ENCODE results near the gene DYNC2I2. TPM values are rescaled to one million over a fixed set of nuclear protein-coding genes. Genes with fewer than 3 reads are reported as not detected.

Gene DYNC2I2
- total RNA-seq, 4 donors from 2014 or later, result 39.7 to 65.9 (median 54.4) TPM

DNA sequence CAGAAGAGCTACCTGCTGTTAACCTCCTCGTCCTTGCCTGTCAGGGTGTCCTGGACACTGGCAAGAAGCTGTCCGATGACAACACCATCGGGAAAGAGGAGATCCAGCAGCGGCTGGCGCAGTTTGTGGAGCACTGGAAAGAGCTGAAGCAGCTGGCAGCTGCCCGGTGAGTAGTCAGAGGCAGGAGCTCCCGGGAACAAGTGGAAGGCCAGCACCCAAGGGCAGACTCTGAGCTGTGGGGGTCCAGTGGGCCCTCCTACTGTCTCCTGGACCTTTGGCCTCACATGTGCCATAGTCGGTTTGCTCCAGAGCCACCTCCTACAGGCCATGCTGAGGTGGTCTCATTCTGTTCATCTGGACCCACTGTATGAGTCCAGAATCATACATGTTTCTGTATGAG lies 38.7 kb downstream of the DYNC2I2 start:
- H3K27me3 ChIP-seq, result no peaks in the 10 kb centered on the region
- H3K27ac ChIP-seq, result no peak overlapping the region
- no peaks in the 10 kb centered on the region for H3K9me3 ChIP-seq
- 98 to 100% methylated on average over 1 to 5 of the region's 8 CpGs for WGBS, 2 donors
- TF ChIP-seq POLR2A (IDR thresholded peaks at IDR 0.05), result no peak
- TF ChIP-seq, protein P1, sequence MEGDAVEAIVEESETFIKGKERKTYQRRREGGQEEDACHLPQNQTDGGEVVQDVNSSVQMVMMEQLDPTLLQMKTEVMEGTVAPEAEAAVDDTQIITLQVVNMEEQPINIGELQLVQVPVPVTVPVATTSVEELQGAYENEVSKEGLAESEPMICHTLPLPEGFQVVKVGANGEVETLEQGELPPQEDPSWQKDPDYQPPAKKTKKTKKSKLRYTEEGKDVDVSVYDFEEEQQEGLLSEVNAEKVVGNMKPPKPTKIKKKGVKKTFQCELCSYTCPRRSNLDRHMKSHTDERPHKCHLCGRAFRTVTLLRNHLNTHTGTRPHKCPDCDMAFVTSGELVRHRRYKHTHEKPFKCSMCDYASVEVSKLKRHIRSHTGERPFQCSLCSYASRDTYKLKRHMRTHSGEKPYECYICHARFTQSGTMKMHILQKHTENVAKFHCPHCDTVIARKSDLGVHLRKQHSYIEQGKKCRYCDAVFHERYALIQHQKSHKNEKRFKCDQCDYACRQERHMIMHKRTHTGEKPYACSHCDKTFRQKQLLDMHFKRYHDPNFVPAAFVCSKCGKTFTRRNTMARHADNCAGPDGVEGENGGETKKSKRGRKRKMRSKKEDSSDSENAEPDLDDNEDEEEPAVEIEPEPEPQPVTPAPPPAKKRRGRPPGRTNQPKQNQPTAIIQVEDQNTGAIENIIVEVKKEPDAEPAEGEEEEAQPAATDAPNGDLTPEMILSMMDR (IDR thresholded peaks at IDR 0.05), result no peak
- no peak overlapping the region for H3K4me3 ChIP-seq
- H3K4me1 ChIP-seq, result no peaks in the 10 kb centered on the region
- DNase-seq, result no peak
- intact Hi-C loops (cut with DNase I), result no loop called here
- H3K36me3 ChIP-seq, result peaks cover 48 to 100% (median 81%) of the 10 kb centered on the region in 3 donors

- DNase-seq, result no peak
- no peak overlapping the region for H3K27ac ChIP-seq
- WGBS, 2 donors, result 89 to 100% methylated on average over 3 to 5 of the region's 12 CpGs
- intact Hi-C loops (cut with DNase I), result no loop called here
- no peaks in the 10 kb centered on the region for H3K9me3 ChIP-seq
- H3K4me1 ChIP-seq, result no peaks in the 10 kb centered on the region
- H3K27me3 ChIP-seq, result no peaks in the 10 kb centered on the region
- TF ChIP-seq POLR2A (IDR thresholded peaks at IDR 0.05), result no peak
- TF ChIP-seq, protein P1 (IDR thresholded peaks at IDR 0.05), result no peak
- no peak overlapping the region for H3K4me3 ChIP-seq
- peaks cover 66 to 100% (median 91%) of the 10 kb centered on the region in 3 donors for H3K36me3 ChIP-seq
These were observed 41.1 kb downstream of the DYNC2I2 start for GRCh38 chr9:128615571-128615970.

GRCh38 chr9:128614728-128615127 lies 41.9 kb downstream of the DYNC2I2 start:
- WGBS, 2 donors, result 83 to 100% methylated on average over 1 of the region's 1 CpG
- H3K9me3 ChIP-seq, result no peaks in the 10 kb centered on the region
- peaks cover 58 to 100% (median 91%) of the 10 kb centered on the region in 3 donors for H3K36me3 ChIP-seq
- H3K4me3 ChIP-seq, result no peak overlapping the region
- no peak for DNase-seq
- no peaks in the 10 kb centered on the region for H3K27me3 ChIP-seq
- no peak for TF ChIP-seq POLR2A (IDR thresholded peaks at IDR 0.05)
- TF ChIP-seq, protein P1 (IDR thresholded peaks at IDR 0.05), result no peak
- H3K4me1 ChIP-seq, result no peaks in the 10 kb centered on the region
- no peak overlapping the region for H3K27ac ChIP-seq
- intact Hi-C loops (cut with DNase I), result no loop called here

DNA sequence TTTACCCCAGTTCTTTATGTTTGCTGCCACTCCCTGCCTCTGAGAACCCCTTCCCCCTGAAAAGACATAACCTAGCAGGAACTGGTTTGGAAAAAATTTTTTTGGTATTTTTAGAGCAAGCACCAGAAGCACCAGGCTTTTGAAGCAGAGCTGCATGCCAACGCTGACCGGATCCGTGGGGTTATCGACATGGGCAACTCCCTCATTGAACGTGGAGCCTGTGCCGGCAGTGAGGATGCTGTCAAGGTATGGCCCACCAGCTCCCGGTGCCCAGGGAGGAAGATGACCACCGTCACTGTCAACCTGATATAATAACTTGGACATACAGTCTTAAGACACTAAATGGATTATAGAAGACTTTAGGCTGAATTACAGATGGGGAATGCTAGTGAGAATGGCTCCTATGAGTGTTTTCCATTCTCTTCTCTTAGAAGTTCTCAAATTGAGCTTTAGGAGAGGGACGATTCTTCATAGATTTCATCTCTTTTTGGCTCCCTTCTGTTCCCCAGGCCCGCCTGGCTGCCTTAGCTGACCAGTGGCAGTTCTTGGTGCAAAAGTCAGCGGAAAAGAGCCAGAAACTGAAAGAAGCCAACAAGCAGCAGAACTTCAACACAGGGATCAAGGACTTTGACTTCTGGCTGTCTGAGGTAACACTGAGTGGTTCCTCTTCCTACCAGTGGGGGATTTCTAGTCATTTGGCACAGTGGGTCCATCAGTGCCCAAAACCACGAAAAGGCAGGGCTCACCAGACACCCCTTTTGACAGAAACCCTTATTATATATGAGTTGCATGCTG lies 44.9 kb downstream of the DYNC2I2 start:
- WGBS, 2 donors, result 94 to 95% methylated on average over 10 to 12 of the region's 12 CpGs
- Histone ChIP-seq H3K9me3 (no peaks in the 10 kb centered on the region), H3K27me3 (no peaks in the 10 kb centered on the region), H3K4me1 (peaks cover 5 to 20% (median 13%) of the 10 kb centered on the region in 3 donors), H3K27ac (no peak overlapping the region), H3K36me3 (peaks cover 52 to 100% (median 92%) of the 10 kb centered on the region in 3 donors), H3K4me3 (no peak overlapping the region)
- DNase-seq, result no peak
- TF ChIP-seq, protein P1 (IDR thresholded peaks at IDR 0.05), result no peak
- TF ChIP-seq POLR2A (IDR thresholded peaks at IDR 0.05), result no peak
- intact Hi-C loops (cut with DNase I), result no loop called here

- DNase-seq, result no peak
- peaks cover 52 to 100% (median 90%) of the 10 kb centered on the region in 3 donors for H3K36me3 ChIP-seq
- TF ChIP-seq POLR2A (IDR thresholded peaks at IDR 0.05), result no peak
- TF ChIP-seq, protein P1 (IDR thresholded peaks at IDR 0.05), result no peak
- intact Hi-C loops (cut with DNase I), result no loop called here
- peaks cover 5 to 20% (median 13%) of the 10 kb centered on the region in 3 donors for H3K4me1 ChIP-seq
- 100% methylated on average over 3 of the region's 3 CpGs; no CpG with 5 or more reads in 1 of the 2 donors for WGBS, 2 donors
- H3K27me3 ChIP-seq, result no peaks in the 10 kb centered on the region
- no peaks in the 10 kb centered on the region for H3K9me3 ChIP-seq
- H3K4me3 ChIP-seq, result no peak overlapping the region
- no peak overlapping the region for H3K27ac ChIP-seq
These were observed 45.8 kb downstream of the DYNC2I2 start for GRCh38 chr9:128610897-128611296.

All from esophagus squamous epithelium (tissue), 5 donors.